HTR-8/SVneo (cell line): ENCODE results near the gene DUOXA2.

Source experiments
- DNase-seq: peaks from one replicate; pipeline ENCODE4 v3.0.0; 2011; ENCODE audit warnings: low spot score, mixed read lengths; ENCODE audit not compliant: insufficient read length
- FAIRE-seq: peaks from 2 replicates; lab custom pipeline; 2011; peaks lifted over from hg19 to GRCh38; lab: Jason Lieb, UNC

DUOXA2 gene

DNA sequence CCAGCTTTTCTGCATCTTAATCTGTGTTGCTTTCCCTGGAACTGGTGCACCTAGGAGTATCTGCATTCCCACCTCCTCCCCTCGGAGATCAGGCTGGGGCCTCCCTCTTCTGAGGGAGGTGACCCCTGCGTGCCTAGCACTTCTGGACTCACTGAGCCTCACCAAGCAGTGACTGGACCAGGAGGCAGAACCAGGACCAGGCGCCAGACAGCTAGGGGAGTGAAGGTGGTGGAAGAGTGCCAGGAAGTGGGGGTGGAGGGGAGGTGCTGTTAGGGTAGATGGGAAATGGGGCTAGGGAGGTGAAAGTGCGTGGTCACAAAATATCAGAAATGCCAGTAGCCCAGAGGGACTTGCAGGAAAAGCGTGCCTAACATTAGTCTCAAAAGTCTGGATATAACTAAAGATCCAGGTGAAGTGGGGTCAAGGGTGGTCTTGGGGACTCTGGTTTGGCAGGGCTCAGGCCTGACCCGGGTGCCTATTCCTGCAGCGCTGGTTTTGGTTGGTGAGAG is 1.2 kb downstream of the DUOXA2 start:
- DNase-seq (no peak), FAIRE-seq (no peak)

GRCh38 chr15:45116006-45116481 is 1.9 kb downstream of the DUOXA2 start:
- DNase-seq (no peak), FAIRE-seq (no peak)

- no peak for DNase-seq
- FAIRE-seq = no peak
These were observed 2.6 kb downstream of the DUOXA2 start for GRCh38 chr15:45116482-45117307.

GRCh38 chr15:45117308-45118130 is 3.4 kb downstream of the DUOXA2 start:
- FAIRE-seq = no peak
- DNase-seq = no peak

DNA sequence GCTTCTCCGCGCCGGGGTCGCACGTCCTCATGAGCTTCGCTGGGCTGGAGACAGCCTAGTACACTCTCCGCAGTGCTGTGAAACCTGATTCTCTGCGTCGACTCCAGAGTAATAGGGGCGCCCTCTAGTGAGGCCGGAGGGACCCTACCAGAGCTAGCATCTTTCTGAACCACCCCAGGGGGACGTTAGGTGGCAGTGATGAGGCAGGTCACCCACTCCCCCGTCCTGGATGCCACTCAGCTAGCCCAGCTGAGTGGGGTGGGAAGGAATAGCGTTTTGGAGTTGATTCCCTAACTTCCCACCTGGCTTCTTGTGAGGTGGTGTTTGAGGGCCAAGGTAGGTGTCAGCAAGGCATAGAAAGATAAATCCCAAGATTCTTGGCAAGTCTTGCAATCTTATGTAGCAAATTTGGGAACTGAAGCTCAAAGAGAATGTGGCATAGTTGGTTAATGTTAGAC is 4.0 kb downstream of the DUOXA2 start:
- FAIRE-seq (peak; percentile 59), DNase-seq (peak; percentile 90)

GRCh38 chr15:45118996-45119395 is 4.9 kb downstream of the DUOXA2 start:
- FAIRE-seq (no peak), DNase-seq (no peak)

- DNase-seq (no peak), FAIRE-seq (no peak)
These were observed 6.2 kb downstream of the DUOXA2 start for GRCh38 chr15:45120081-45120972.

- FAIRE-seq (no peak), DNase-seq (no peak)
These were observed 6.9 kb downstream of the DUOXA2 start for GRCh38 chr15:45121020-45121419.

DNA sequence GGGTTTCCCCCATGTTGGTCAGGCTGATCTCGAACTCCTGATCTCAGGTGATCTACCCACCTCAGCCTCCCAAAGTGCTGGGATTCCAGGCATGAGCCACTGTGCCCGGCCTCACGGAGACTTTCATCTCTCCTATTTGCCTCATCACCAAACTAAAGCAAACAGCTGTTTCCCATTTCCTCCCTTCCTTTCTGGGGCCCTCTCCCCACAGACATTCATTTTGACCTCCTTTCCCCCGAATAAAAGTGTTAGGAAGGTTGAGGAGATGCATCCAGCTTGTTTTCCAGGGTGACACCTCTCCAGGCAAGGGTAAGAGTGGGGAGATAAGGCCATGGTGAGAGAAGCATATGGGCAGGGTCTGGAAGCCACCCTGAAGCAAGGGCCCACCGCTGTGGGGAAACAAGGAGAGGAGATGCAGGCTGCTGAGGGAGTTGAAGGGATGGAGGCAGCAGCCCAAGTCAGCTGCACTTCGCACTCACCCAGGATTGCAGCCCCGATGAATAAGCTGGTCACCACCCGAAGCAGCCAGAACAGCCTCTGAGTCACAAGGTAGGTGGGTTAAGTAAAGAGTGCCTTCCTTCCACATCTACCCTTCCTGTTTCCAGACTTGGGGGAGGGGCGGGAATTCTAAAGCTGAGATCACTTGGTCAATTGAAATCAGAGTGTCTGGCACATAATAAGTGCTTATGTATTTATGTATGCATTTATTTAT is 7.7 kb downstream of the DUOXA2 start:
- peak; percentile 50 for DNase-seq
- FAIRE-seq = no peak

DNA sequence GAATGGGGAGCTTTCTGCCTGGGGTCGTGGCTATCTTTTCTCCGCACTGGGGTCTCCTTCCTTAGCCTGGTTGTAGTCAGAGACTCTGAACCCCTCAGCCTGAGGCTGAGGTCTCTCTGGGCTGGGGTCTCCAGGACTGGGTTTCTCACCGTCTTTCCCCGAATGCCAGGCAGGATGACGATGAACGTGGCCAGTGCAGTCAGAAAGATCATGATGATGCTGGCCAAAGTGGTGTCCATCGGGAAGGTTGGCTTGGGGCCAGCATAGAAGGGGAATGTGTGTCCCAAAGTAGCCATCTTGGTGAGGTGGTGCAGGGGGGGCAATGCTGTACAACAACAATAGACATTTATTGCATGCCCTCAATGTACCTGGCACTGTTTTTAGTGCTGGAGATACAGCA is 8.6 kb downstream of the DUOXA2 start:
- DNase-seq (no peak), FAIRE-seq (no peak)

GRCh38 chr15:45123397-45123796 is 9.3 kb downstream of the DUOXA2 start:
- FAIRE-seq = no peak
- DNase-seq = no peak

DNA sequence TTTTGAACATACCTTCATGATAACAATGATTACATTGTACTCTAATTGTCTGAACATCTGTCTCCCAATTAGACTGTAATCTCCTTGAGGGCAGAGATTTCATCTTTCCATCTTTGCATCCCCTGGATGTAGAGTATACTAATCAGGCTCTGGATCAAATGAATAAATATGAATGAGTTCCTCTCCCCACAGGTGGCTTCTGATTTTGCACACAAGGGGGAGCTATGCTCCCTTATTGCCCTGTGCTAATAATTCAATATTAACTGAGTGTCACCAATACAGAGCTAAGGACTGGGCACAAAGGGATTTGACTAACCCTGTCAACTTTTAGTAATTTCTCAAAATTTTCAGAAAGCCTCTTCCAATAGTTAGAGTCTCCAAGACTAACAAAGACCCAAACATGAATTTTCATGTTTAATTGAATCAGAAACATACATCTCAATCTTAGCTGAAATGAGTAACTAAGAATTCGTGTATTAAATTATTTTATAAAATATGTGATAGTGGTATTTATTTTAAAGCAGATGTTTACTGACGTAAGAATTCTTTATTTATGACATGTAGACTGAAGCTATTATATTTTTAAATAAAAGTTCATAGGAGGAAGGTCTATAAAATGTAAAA is 12.5 kb downstream of the DUOXA2 start:
- no peak for DNase-seq
- peak; percentile 9 for FAIRE-seq

DNA sequence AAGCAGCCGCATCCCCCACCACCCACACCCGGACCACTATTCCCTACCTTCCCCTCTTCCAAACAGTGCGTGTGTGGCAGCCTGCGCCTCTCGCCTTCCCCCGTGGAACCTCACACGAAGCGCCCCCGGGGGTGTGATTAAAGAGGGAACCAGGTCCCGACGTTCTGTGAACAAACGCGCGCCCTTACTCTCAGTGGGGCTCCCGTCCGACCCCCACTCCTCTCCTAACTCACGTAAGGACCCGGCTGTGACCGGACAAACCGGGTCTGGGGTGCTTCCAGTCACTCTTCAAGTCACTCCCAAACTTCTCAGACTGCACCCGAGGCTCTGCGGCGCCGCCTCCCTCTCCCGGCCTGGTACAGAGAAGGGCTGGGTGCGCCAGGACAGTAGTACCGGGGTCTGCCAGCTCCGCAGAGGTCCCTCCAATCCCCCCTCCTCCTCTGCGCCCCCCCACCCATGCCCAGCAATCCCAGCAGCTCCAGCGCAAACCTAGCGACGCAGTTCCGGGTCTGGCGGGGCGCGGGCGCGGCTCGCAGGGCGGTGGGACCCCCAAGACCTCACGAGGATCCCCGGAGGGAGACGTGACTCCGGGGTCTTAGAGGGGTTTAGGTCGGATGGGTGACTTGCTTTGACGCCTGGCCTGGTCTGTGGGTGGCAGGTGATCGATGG is 15.0 kb downstream of the DUOXA2 start:
- DNase-seq (no peak), FAIRE-seq (no peak)

GRCh38 chr15:45129651-45130129 is 15.6 kb downstream of the DUOXA2 start, which contains the start of the genes DUOX1 and DUOXA1:
Gene DUOX1, plus strand, starts transcription at chr15:45129994. Its CDS starts 1,973 bp downstream, at chr15:45131967.
Gene DUOXA1, minus strand, starts transcription at chr15:45129879. Its CDS starts 6,865 bp downstream, at chr15:45123014.
- no peak for DNase-seq
- no peak for FAIRE-seq

- FAIRE-seq = no peak
- DNase-seq = no peak
These were observed 16.3 kb downstream of the DUOXA2 start for GRCh38 chr15:45130291-45131000.

DNA sequence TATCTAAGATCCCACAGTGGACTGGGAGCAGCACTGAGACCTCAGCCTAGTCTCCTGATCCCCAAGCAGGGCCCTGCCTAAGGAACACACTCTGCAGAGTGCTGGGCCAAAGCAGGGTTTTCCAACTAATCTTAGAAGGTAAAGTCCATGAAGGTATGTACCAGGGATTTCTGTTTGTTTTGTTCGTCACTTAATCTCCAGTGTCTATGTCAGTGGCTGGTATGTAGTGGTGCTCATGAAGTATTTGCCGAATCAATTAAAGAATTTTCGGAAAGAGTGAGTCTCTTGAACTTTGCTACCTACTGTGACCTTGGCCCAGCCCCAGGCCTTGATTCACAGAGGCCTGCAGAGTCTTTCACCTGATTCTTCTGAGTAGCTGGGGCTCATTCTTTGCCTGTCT is 17.4 kb downstream of the DUOXA2 start:
- FAIRE-seq = no peak
- no peak for DNase-seq

DNA sequence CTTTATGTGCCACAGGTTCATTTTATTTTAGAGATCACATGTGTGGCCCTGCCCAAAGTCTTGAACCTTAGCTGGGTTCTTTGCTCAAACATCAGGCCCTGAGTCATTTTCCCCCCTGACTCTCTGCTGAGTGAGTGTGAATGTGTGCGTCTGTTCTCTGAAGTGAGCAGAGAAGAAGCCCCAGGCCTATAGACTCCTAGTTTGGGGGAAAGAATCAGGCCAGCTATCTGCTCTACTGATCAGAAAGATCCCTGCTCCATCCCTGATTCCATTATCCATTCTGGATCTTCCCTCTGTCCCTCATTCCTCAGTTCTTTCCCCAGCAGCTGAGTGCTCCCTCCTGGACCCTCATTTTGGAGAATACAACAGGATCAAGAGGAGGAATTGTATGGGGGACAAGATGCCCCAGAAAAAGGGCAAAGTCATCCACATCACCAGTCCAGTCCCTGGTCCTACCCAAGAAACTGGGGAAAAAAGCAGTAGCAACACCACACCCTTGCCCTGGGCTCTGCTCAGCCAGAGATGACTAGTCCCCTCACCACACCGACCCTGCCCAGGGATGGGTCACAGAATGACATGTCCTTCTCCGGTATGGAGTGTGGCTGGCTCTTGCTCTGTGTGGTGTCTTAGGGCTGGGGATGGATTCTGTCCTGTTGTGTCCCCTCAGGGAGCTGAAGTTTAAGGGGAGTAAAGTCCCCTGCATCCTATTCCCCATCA is 18.9 kb downstream of the DUOXA2 start:
- FAIRE-seq (no peak), DNase-seq (no peak)
